C4-2B (cell line): ENCODE data around the gene PSMD10.

Experiments
- ZFX ChIP-seq: fragments of 450-650 bp; IDR thresholded peaks from 2 replicates; pipeline ENCODE4 v1.6.1; 2017
- TF ChIP-seq, protein P1 (sequence below): fragments of 450-650 bp; conservative IDR thresholded peaks from 2 replicates; pipeline ENCODE4 v1.5.1; 2017; ENCODE audit warnings: mild to moderate bottlenecking

DNA sequence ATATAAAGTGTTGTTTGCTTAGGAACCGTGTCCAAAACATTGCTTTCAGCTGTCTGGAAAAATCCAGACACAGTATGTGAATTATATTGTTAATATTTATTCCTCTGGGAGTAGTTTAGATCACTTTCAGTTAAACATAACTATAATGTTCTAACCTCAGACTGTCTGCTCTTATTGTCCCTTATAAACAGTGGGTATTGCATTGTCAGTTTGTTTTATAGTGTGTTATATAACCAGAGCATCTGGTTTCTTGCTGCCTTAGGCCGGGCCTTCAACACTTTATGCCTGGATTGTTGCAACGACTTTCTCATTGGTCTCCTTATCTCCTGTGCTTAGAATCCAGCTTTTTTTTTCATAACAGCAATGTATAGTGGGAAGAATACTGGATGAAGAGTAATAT lies 26.6 kb upstream of the PSMD10 start:
- TF ChIP-seq, protein P1, sequence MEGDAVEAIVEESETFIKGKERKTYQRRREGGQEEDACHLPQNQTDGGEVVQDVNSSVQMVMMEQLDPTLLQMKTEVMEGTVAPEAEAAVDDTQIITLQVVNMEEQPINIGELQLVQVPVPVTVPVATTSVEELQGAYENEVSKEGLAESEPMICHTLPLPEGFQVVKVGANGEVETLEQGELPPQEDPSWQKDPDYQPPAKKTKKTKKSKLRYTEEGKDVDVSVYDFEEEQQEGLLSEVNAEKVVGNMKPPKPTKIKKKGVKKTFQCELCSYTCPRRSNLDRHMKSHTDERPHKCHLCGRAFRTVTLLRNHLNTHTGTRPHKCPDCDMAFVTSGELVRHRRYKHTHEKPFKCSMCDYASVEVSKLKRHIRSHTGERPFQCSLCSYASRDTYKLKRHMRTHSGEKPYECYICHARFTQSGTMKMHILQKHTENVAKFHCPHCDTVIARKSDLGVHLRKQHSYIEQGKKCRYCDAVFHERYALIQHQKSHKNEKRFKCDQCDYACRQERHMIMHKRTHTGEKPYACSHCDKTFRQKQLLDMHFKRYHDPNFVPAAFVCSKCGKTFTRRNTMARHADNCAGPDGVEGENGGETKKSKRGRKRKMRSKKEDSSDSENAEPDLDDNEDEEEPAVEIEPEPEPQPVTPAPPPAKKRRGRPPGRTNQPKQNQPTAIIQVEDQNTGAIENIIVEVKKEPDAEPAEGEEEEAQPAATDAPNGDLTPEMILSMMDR, result no peak
- TF ChIP-seq ZFX, result no peak
